Left lung (tissue), 10 donors: ENCODE results near the gene MAP4. TPM values are rescaled to one million over a fixed set of nuclear protein-coding genes. Genes with fewer than 3 reads are reported as not detected.
A peak's percentile ranks its signal among the peaks of the same experiment; 100 is the strongest.

ENCODE experiments used
- ATAC-seq: fragments of 200-7000 bp; cut with Tn5 transposase; one replicate; pipeline ENCODE4 v1.9.1; 2020; ENCODE audit warnings: moderate library complexity
- DNase-seq, 4 donors: peaks; one replicate each; pipeline ENCODE4 v3.0.0-alpha.2; 2013 to 2020
- H3K27ac ChIP-seq, 2 donors: fragments of 200-600 bp; sonication (generic) in 1 of 2; one replicate each; pipeline versions ENCODE4 v1.5.0 to v1.8.0; 2020 to 2021
- H3K27me3 ChIP-seq, 2 donors: fragments of 200-600 bp; sonication (generic) in 1 of 2; one replicate each; pipeline versions ENCODE4 v1.5.0 to v1.8.0; 2020 to 2021
- H3K36me3 ChIP-seq, 2 donors: fragments of 200-600 bp; sonication (generic) in 1 of 2; one replicate each; pipeline versions ENCODE4 v1.5.0 to v1.8.0; 2020 to 2021
- H3K4me1 ChIP-seq, 2 donors: fragments of 200-600 bp; one replicate each; pipeline ENCODE4 v1.8.0; 2021
- H3K4me3 ChIP-seq, 2 donors: fragments of 200-600 bp; sonication (generic) in 1 of 2; one replicate each; pipeline versions ENCODE4 v1.5.0 to v1.8.0; 2020 to 2021; ENCODE audit warnings: mild to moderate bottlenecking in 1 of 2
- H3K9me3 ChIP-seq, 2 donors: fragments of 200-600 bp; sonication (generic) in 1 of 2; one replicate each; pipeline versions ENCODE4 v1.5.0 to v1.8.0; 2020 to 2021
- CTCF ChIP-seq, 2 donors: fragments of 200-600 bp; sonication (generic) in 1 of 2; IDR thresholded peaks; one replicate each; pipeline versions ENCODE4 v1.5.0 to v1.8.0; 2021; ENCODE audit warnings: antibody characterized with exemption in 2 of 2
- intact Hi-C, 2 donors: fragments of 100-400 bp; cut with DNase I; formaldehyde crosslinking; loops; one replicate each; pipeline versions ENCODE4 v1.11.2 to v1.14.2; 2022
- polyA plus RNA-seq, 6 donors: library from polyadenylated mRNA; unstranded; fragments of 120-200 nt; gene quantifications; one replicate each; pipeline ENCODE4 v1.2.1, GENCODE V29; 2013; ENCODE audit not compliant: insufficient read length in 6 of 6
- total RNA-seq, 2 donors: library from RNA; stranded (reverse); fragmentation: NEBNext Ultra II Directional; extraction: Animal tissue kit (Norgen Biotek cat#: 25700); gene quantifications; one replicate each; pipeline ENCODE4 v1.2.1, GENCODE V29; 2021
- donor health status: DM: no; HTN: yes; CAD: no.
- donor health status: DM: no; HTN: no; CAD: no.

The MAP4 gene
- total and polyA plus RNA-seq, 8 donors, result 165 to 216 (median 177) TPM

GRCh38 chr3:48038971-48039481, 22.8 kb upstream of the MAP4 start:
- intact Hi-C loops, result no loop called here
- Histone ChIP-seq H3K27me3 (no peaks in the 10 kb centered on the region), H3K27ac (peak overlapping the region; percentile 45 to 53), H3K36me3 (no peaks in the 10 kb centered on the region), H3K9me3 (no peaks in the 10 kb centered on the region), H3K4me3 (no peak overlapping the region), H3K4me1 (peaks cover 20 to 32% of the 10 kb centered on the region in 2 donors)
- DNase-seq, result no peak
- ATAC-seq, result peak; percentile 22
- TF ChIP-seq CTCF (IDR thresholded peaks at IDR 0.05), result no peak

- peaks cover 10 to 31% of the 10 kb centered on the region in 2 donors for H3K4me1 ChIP-seq
- intact Hi-C loops, result no loop called here
- H3K27me3 ChIP-seq, result no peaks in the 10 kb centered on the region
- no peak overlapping the region for H3K4me3 ChIP-seq
- no peak for TF ChIP-seq CTCF (IDR thresholded peaks at IDR 0.05)
- no peak for DNase-seq
- H3K27ac ChIP-seq, result no peak overlapping the region
- H3K36me3 ChIP-seq, result no peaks in the 10 kb centered on the region
- ATAC-seq, result peak; percentile 61
- H3K9me3 ChIP-seq, result no peaks in the 10 kb centered on the region
Measured at GRCh38 chr3:48034000-48034516, 17.8 kb upstream of the MAP4 start.

GRCh38 chr3:48030188-48030587, 14.0 kb upstream of the MAP4 start:
- no peaks in the 10 kb centered on the region for H3K9me3 ChIP-seq
- H3K4me1 ChIP-seq, result peaks cover 0 to 17% of the 10 kb centered on the region in 2 donors
- H3K4me3 ChIP-seq, result no peak overlapping the region
- intact Hi-C loops, result no loop called here
- DNase-seq (no peak), ATAC-seq (peak; percentile 22)
- no peaks in the 10 kb centered on the region for H3K36me3 ChIP-seq
- TF ChIP-seq CTCF (IDR thresholded peaks at IDR 0.05), result no peak
- H3K27me3 ChIP-seq, result no peaks in the 10 kb centered on the region
- H3K27ac ChIP-seq, result no peak overlapping the region

GRCh38 chr3:48026951-48027908, 11.0 kb upstream of the MAP4 start:
- Histone ChIP-seq H3K4me1 (no peaks in the 10 kb centered on the region), H3K27me3 (no peaks in the 10 kb centered on the region), H3K4me3 (no peak overlapping the region), H3K36me3 (no peaks in the 10 kb centered on the region), H3K9me3 (no peaks in the 10 kb centered on the region), H3K27ac (no peak overlapping the region)
- intact Hi-C loops, result no loop called here
- no peak for TF ChIP-seq CTCF (IDR thresholded peaks at IDR 0.05)
- no peak for ATAC-seq
- DNase-seq, result no peak

- Histone ChIP-seq H3K4me1 (no peaks in the 10 kb centered on the region), H3K27ac (no peak overlapping the region), H3K36me3 (no peaks in the 10 kb centered on the region), H3K4me3 (no peak overlapping the region), H3K9me3 (no peaks in the 10 kb centered on the region), H3K27me3 (no peaks in the 10 kb centered on the region)
- ATAC-seq (no peak), DNase-seq (no peak)
- intact Hi-C loops, result no loop called here
- no peak for TF ChIP-seq CTCF (IDR thresholded peaks at IDR 0.05)
Measured at GRCh38 chr3:48026098-48026497, 9.9 kb upstream of the MAP4 start.
